ENCODE data around the gene CEACAM20.
A peak's percentile ranks its signal among the peaks of the same experiment; 100 is the strongest.

Gene CEACAM20

DNA sequence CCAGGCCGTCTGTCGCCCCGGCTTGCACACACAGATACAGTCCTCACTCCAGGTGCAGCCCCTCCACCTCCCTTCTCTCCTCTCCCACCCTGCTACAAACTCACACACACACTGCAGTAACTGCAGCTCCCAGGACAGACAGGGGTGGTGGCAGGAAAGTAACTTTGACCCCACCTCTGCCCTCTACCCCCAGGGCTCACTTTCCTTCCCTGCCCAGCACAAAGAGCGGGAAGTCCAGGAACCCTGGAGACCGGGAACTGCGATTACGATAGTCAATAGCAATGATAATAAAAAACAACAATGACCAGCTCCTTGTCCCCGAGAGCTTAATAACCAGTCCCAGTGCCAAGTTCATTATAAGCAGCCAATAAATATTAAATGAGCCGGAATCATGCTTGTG lies at the start of gene CEACAM20:
CEACAM20 (minus strand) TSS at position 140 of the 400 bp plus-strand sequence. CDS start 166 bp downstream, outside the sequence.
- peaks cover 33% of the 10 kb centered on the region for H3K9me3 Mint-ChIP-seq
- no peaks in the 10 kb centered on the region for H3K36me3 Mint-ChIP-seq (ENCODE audit: low read depth)
- no peak for DNase-seq (ENCODE audit: low spot score)
- H3K4me1 Mint-ChIP-seq (ENCODE audit: low read depth), result no peaks in the 10 kb centered on the region
- H3K27ac Mint-ChIP-seq, result no peak within 1 kb of the TSS
- H3K27me3 Mint-ChIP-seq (ENCODE audit: low read depth), result no peaks in the 10 kb centered on the region
- no peak within 1 kb of the TSS for H3K4me3 Mint-ChIP-seq

DNA sequence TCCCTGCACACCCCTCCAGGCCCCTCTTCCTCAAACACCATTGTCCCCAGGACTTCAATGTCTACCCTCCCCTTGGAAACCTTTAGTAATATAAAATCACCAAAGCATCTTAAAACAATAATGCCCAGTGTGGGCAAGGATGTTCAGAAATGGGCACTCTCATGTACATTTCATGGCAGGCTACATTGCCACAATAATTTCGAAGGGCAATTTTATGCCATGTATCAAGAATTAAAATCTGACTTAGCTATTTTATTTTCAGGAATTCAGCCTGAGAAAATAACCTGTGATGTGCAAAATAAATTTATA lies 48.0 kb upstream of the CEACAM20 start:
- H3K9me3 Mint-ChIP-seq, result peaks cover 7% of the 10 kb centered on the region
- no peak for DNase-seq (ENCODE audit: low spot score)
- H3K36me3 Mint-ChIP-seq (ENCODE audit: low read depth), result no peaks in the 10 kb centered on the region
- no peak overlapping the region for H3K4me3 Mint-ChIP-seq
- no peaks in the 10 kb centered on the region for H3K4me1 Mint-ChIP-seq (ENCODE audit: low read depth)
- no peaks in the 10 kb centered on the region for H3K27me3 Mint-ChIP-seq (ENCODE audit: low read depth)
- H3K27ac Mint-ChIP-seq, result no peak overlapping the region

GRCh38 chr19:44576843-44577565 lies 47.5 kb upstream of the CEACAM20 start:
- DNase-seq (ENCODE audit: low spot score), result no peak
- Mint-ChIP-seq H3K27me3 (ENCODE audit: low read depth) (no peaks in the 10 kb centered on the region), H3K36me3 (ENCODE audit: low read depth) (no peaks in the 10 kb centered on the region), H3K4me1 (ENCODE audit: low read depth) (no peaks in the 10 kb centered on the region), H3K27ac (no peak overlapping the region), H3K4me3 (no peak overlapping the region), H3K9me3 (peaks cover 7% of the 10 kb centered on the region)

GRCh38 chr19:44575116-44575700 lies 45.7 kb upstream of the CEACAM20 start:
- no peak overlapping the region for H3K27ac Mint-ChIP-seq
- no peaks in the 10 kb centered on the region for H3K4me1 Mint-ChIP-seq (ENCODE audit: low read depth)
- no peaks in the 10 kb centered on the region for H3K9me3 Mint-ChIP-seq
- no peaks in the 10 kb centered on the region for H3K36me3 Mint-ChIP-seq (ENCODE audit: low read depth)
- H3K4me3 Mint-ChIP-seq, result no peak overlapping the region
- H3K27me3 Mint-ChIP-seq (ENCODE audit: low read depth), result no peaks in the 10 kb centered on the region
- DNase-seq (ENCODE audit: low spot score), result no peak

GRCh38 chr19:44574186-44574950 lies 44.9 kb upstream of the CEACAM20 start:
- Mint-ChIP-seq H3K4me1 (ENCODE audit: low read depth) (no peaks in the 10 kb centered on the region), H3K36me3 (ENCODE audit: low read depth) (no peaks in the 10 kb centered on the region), H3K27ac (no peak overlapping the region), H3K27me3 (ENCODE audit: low read depth) (no peaks in the 10 kb centered on the region), H3K4me3 (no peak overlapping the region), H3K9me3 (no peaks in the 10 kb centered on the region)
- DNase-seq (ENCODE audit: low spot score), result no peak

GRCh38 chr19:44573627-44574026 lies 44.2 kb upstream of the CEACAM20 start:
- Mint-ChIP-seq H3K4me3 (no peak overlapping the region), H3K9me3 (no peaks in the 10 kb centered on the region), H3K4me1 (ENCODE audit: low read depth) (no peaks in the 10 kb centered on the region), H3K27me3 (ENCODE audit: low read depth) (no peaks in the 10 kb centered on the region), H3K27ac (no peak overlapping the region), H3K36me3 (ENCODE audit: low read depth) (no peaks in the 10 kb centered on the region)
- no peak for DNase-seq (ENCODE audit: low spot score)

DNA sequence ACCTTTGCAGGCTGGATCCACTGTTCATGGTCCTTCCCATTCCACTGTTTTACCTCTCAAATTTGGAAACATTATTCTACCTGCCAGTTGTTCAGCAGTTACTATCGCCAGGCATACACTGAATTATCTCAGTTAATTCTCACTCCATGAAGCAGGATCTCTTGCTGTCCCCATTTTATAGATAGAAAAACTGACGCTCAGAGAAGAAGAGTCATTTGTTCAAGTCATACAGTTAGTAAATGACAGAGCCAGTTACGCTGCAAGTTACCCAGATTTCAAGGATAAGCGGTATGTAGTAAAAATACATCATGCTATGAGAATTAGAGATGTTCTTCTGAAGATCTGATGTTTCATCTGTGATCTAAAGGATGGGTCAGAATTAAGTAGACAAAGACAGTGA lies 43.7 kb upstream of the CEACAM20 start:
- Mint-ChIP-seq H3K27ac (no peak overlapping the region), H3K4me1 (ENCODE audit: low read depth) (no peaks in the 10 kb centered on the region), H3K36me3 (ENCODE audit: low read depth) (no peaks in the 10 kb centered on the region)

GRCh38 chr19:44572581-44572900 lies 43.1 kb upstream of the CEACAM20 start:
- H3K36me3 Mint-ChIP-seq (ENCODE audit: low read depth), result no peaks in the 10 kb centered on the region
- H3K27ac Mint-ChIP-seq, result no peak overlapping the region
- H3K9me3 Mint-ChIP-seq, result no peaks in the 10 kb centered on the region
- no peaks in the 10 kb centered on the region for H3K27me3 Mint-ChIP-seq (ENCODE audit: low read depth)
- no peak for DNase-seq (ENCODE audit: low spot score)
- no peaks in the 10 kb centered on the region for H3K4me1 Mint-ChIP-seq (ENCODE audit: low read depth)
- no peak overlapping the region for H3K4me3 Mint-ChIP-seq

More for the DNA sequence above, 43.7 kb upstream of the CEACAM20 start:
- no peak for DNase-seq (ENCODE audit: low spot score)
- H3K4me3 Mint-ChIP-seq, result no peak overlapping the region
- no peaks in the 10 kb centered on the region for H3K9me3 Mint-ChIP-seq
- H3K27me3 Mint-ChIP-seq (ENCODE audit: low read depth), result no peaks in the 10 kb centered on the region

- Mint-ChIP-seq H3K4me1 (ENCODE audit: low read depth) (no peaks in the 10 kb centered on the region), H3K27ac (no peak overlapping the region), H3K36me3 (ENCODE audit: low read depth) (no peaks in the 10 kb centered on the region), H3K9me3 (no peaks in the 10 kb centered on the region), H3K27me3 (ENCODE audit: low read depth) (no peaks in the 10 kb centered on the region), H3K4me3 (no peak overlapping the region)
- DNase-seq (ENCODE audit: low spot score), result no peak
Observed at GRCh38 chr19:44571830-44572580, 42.5 kb upstream of the CEACAM20 start.

DNA sequence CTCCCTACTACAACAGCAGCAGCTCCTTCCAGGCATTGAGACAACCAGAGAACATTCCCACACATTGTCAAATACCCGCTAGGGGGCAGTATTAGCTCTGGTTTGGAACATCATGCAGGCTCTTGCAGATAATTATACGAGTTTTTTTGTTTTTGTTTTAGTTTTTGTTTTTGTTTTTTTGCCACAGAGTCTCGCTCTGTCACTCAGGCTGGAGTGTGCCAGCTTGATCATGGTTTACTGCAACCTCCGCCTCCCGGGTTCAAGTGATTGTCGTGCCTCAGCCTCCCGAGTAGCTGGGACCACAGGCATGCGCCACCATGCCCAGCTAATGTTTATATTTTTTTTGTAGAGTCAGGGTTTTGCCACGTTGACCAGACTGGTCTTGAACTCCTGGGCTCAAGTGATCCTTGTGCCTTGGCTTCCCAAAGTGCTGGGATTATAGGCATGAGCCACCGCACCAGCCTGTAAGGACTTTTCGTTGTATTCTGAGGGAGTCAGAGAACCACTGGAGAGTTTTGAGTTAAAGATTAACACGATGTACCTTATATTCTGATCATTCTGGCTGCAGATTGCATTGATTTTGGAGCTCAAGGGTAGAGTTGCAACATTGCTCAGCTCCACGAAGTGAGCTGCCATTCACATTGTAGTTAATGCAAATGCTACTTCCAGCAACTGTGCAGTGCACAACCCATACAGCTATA lies 41.7 kb upstream of the CEACAM20 start:
- H3K4me3 Mint-ChIP-seq, result no peak overlapping the region
- H3K9me3 Mint-ChIP-seq, result no peaks in the 10 kb centered on the region
- H3K27ac Mint-ChIP-seq, result no peak overlapping the region
- DNase-seq (ENCODE audit: low spot score), result peak; percentile 27
- H3K27me3 Mint-ChIP-seq (ENCODE audit: low read depth), result no peaks in the 10 kb centered on the region
- no peaks in the 10 kb centered on the region for H3K4me1 Mint-ChIP-seq (ENCODE audit: low read depth)
- H3K36me3 Mint-ChIP-seq (ENCODE audit: low read depth), result no peaks in the 10 kb centered on the region

GRCh38 chr19:44570603-44570983 lies 41.1 kb upstream of the CEACAM20 start:
- no peak overlapping the region for H3K27ac Mint-ChIP-seq
- H3K9me3 Mint-ChIP-seq, result peaks cover 2% of the 10 kb centered on the region
- no peaks in the 10 kb centered on the region for H3K27me3 Mint-ChIP-seq (ENCODE audit: low read depth)
- H3K36me3 Mint-ChIP-seq (ENCODE audit: low read depth), result no peaks in the 10 kb centered on the region
- DNase-seq (ENCODE audit: low spot score), result no peak
- H3K4me3 Mint-ChIP-seq, result no peak overlapping the region
- no peaks in the 10 kb centered on the region for H3K4me1 Mint-ChIP-seq (ENCODE audit: low read depth)

DNA sequence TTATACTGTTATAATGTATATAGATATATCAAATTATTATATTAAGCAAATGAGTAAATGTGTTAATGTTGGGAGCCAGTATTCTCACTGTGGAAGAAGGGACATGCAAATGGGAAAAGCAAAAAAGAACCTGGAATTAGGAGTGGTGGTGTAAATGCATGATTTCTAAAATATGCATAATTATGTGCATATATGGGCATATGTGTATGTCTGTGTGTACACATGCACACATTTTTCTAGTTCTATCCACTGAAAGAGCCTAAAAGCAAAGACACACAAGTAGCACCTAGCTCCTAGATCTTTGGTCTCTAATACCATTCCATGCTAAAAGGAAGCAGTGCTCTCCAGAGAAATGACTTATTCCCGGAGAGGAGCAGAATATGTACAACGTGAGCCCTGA lies 38.3 kb upstream of the CEACAM20 start:
- Mint-ChIP-seq H3K36me3 (ENCODE audit: low read depth) (no peaks in the 10 kb centered on the region), H3K27ac (no peak overlapping the region), H3K4me1 (ENCODE audit: low read depth) (no peaks in the 10 kb centered on the region), H3K27me3 (ENCODE audit: low read depth) (no peaks in the 10 kb centered on the region), H3K9me3 (peaks cover 4% of the 10 kb centered on the region), H3K4me3 (no peak overlapping the region)
- no peak for DNase-seq (ENCODE audit: low spot score)

DNA sequence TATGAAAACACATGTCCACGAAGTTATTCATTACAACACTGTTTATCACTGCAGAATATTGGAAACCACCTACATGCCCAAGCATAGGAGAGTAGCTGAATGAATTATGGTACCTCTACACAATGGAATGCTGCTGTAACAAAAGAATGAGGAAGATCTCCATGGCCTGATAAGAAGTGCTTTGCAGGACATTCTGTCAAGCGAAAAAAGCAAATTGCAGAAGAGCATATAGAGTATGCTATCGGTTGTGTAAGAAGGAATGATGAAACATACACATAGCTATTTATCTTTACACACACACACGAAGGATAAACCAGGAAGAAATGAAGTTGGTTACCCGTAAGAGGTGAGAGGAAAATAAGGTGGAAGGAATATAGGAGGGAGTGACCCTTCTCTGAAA lies 37.5 kb upstream of the CEACAM20 start:
- no peak overlapping the region for H3K27ac Mint-ChIP-seq
- no peaks in the 10 kb centered on the region for H3K36me3 Mint-ChIP-seq (ENCODE audit: low read depth)
- H3K9me3 Mint-ChIP-seq, result peaks cover 8% of the 10 kb centered on the region
- no peaks in the 10 kb centered on the region for H3K27me3 Mint-ChIP-seq (ENCODE audit: low read depth)
- DNase-seq (ENCODE audit: low spot score), result no peak
- no peaks in the 10 kb centered on the region for H3K4me1 Mint-ChIP-seq (ENCODE audit: low read depth)
- no peak overlapping the region for H3K4me3 Mint-ChIP-seq
